Midbrain (tissue), 1 donor: Measurements from ENCODE around the gene ZNF682.
"Not testable (repeated sequence)": the region's sequence is repeated elsewhere in the genome, so short reads cannot be mapped to it uniquely, and the experiment has no call there.

Experiments used
- DNase-seq: peaks from one replicate; lab custom pipeline; 2025; lab: John Stamatoyannopoulos, UW

ZNF682 gene

DNA sequence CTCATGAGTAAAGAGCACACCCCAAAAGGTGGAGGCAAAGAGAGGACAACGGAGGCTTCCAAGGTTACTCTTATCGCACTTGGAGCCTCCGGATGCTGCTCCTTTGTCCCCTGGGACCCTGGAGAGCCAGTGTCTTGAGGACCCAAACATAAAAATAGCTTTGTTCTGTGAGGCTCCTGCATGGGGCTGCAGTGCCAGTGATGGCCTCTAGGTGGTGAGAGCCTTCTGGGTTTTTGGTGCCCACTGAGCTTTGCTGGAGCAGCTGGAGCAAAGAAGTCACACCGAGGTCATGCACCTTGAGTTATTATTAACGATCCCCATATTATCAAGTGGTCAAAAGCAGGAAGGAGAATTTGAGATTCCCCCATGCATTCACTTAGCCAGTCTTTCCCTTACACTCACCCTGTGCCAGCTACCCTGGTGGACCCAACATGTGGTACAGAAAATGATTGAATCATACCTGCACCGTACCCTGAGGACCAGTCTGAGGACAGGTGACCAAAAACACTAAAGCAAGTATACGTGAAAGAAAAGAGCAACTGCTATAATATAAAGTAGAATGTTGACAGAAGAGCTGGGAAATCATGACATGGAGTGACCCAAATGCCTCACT lies 41.5 kb downstream of the ZNF682 start:
- no peak for DNase-seq

GRCh38 chr19:19966862-19967261 lies 72.4 kb downstream of the ZNF682 start:
- DNase-seq = no peak

GRCh38 chr19:19966126-19966525 lies 73.2 kb downstream of the ZNF682 start:
- not testable (repeated sequence) for DNase-seq

- DNase-seq = no peak
Measured at GRCh38 chr19:19964416-19964815, 74.9 kb downstream of the ZNF682 start.

GRCh38 chr19:19959151-19959799 lies 80.0 kb downstream of the ZNF682 start:
- DNase-seq = peak; percentile 74

- not testable (repeated sequence) for DNase-seq
Measured at GRCh38 chr19:19957766-19958165, 81.5 kb downstream of the ZNF682 start.

GRCh38 chr19:19956434-19957075 lies 82.8 kb downstream of the ZNF682 start:
- DNase-seq = no peak

DNA sequence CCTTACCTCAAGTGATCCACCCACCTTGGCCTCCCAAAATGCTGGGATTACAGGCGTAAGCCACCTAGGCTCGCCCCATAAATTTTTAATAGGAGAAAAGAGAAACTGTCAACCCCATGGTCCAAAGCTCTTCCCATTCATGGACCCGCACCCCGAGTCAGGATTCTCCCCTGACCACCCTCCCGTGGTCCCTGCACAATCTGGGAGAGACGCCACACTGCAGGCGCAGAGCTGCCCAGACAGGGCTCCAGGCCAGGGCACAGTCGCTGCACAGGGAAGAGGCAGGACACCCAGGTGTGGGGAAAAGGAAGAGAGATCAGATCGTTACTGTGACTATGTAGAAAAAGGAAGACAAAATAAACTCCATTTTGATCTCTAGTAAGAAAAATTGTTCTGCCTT lies 84.1 kb downstream of the ZNF682 start:
- DNase-seq = no peak
